GM12874 (cell line): ENCODE data around the gene DNAJC9.

ENCODE experiments used
- TF ChIP-seq, protein P1 (sequence below): IDR thresholded peaks from 2 replicates; pipeline ENCODE4 v1.5.1; 2011; ENCODE audit warnings: low read depth, mild to moderate bottlenecking, control low read depth, low read length, moderate library complexity; ENCODE audit not compliant: insufficient read depth

The DNAJC9 gene

DNA sequence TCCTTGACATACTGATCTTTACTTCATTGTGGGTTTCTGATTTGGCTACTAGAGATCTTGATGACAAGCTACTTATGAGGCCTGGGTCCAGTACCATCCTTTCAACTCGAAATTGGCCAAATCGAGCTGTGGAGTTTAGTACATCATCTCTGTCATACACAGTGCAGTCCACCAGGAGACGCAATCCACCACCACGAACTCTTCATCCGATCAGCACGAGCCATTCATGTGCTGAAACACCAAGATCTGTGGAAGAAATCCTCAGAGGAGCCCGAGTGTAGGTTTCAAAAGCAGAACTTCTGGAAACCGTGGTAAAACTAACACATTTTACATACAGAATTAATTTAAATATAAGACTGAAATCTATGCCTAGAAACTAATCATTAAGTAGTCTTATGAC is 14.2 kb downstream of the DNAJC9 start:
- TF ChIP-seq, protein P1, sequence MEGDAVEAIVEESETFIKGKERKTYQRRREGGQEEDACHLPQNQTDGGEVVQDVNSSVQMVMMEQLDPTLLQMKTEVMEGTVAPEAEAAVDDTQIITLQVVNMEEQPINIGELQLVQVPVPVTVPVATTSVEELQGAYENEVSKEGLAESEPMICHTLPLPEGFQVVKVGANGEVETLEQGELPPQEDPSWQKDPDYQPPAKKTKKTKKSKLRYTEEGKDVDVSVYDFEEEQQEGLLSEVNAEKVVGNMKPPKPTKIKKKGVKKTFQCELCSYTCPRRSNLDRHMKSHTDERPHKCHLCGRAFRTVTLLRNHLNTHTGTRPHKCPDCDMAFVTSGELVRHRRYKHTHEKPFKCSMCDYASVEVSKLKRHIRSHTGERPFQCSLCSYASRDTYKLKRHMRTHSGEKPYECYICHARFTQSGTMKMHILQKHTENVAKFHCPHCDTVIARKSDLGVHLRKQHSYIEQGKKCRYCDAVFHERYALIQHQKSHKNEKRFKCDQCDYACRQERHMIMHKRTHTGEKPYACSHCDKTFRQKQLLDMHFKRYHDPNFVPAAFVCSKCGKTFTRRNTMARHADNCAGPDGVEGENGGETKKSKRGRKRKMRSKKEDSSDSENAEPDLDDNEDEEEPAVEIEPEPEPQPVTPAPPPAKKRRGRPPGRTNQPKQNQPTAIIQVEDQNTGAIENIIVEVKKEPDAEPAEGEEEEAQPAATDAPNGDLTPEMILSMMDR, result no peak

DNA sequence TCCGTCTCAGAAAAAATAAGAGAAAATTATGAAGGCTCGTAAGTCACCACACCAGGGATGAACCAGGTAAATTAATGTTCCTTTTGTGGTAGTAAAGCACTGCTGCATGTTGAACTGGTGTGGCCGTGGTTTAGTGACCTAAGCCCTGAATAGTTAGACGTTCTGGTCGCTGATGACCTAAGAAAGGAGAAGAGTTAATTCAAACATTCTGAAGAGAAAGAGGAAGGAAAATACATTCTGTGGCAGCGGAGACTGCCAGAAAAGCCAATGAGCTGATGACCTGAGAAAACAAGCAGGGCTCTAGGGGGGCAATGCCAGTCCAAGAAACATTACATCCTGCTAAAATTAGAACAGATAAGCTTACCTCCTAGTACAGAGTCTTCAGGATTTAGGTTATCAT is 17.5 kb downstream of the DNAJC9 start:
- TF ChIP-seq, protein P1, result no peak

DNA sequence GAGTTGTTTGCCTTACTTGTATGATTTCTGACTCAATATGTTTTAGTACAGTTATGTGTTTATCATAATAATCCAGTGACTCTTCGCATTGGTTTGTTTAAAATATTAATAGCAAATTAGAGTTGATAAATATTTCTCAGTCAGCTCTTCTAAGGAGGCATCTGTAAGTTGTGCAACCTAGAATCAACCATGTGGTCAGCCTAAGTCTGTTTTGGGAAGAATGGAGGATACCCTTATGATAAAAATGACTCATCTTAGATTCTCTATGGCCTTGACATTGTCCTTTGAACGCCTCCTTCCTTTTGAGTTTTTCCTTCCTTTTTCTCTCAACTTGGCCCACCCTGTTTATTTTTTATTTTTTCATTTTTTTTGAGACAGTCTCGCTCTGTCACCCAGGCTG is 18.8 kb downstream of the DNAJC9 start:
- TF ChIP-seq, protein P1, result no peak

DNA sequence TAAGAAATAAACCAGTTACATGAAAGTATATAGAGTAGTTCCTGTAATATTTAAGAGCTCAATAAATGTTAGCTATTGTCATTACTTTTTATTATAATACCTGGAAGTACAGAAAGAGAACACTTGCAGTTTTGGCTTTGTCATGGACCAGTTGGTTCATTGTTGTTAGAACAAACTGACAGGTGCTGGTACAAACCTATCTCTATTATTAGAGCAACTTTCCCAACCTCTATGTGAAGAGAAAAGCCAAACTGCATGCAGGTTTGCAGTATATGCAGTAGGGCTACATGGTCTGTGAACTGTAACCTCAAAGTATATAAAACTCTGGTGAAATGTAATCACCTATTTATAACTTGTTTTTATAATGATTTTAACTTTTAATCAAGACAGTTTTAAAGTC is 20.4 kb downstream of the DNAJC9 start:
- TF ChIP-seq, protein P1, result no peak

DNA sequence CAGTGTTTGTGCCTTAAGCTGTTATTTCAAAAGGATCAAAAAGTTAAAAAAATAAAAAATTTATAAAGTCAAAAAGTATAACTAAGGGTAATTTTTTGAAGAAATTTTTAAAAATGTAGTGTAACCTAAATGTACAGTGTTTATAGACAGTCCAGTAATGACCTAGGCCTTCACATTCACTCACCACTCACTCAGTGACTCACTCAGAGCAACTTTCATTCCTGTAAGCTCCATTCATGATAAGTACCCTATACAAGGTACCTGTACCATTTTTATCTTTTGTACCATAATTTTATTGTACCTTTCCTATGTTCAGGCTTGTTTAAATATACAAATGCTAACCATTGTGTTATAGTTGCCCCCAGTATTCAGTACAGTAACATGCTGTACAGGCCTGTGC is 21.5 kb downstream of the DNAJC9 start:
- TF ChIP-seq, protein P1, result no peak

DNA sequence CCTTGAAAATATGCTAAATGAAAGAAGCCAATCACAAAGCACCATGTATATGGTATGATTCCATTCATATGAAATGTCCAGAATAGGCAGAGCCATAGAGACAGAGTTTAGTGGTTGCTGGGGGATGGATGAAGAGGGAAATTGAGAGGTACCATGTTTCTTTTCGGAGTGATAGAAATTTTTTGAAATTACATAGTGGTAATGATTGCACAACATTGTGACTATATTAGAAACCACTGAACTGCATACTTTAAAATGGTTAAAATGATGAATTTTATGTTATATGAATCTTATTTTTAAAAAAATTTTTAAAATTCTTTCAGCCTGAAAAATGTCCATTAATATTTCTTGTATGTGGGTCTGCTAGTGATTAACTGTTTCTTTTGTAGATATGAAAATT is 26.1 kb downstream of the DNAJC9 start:
- TF ChIP-seq, protein P1, result no peak

DNA sequence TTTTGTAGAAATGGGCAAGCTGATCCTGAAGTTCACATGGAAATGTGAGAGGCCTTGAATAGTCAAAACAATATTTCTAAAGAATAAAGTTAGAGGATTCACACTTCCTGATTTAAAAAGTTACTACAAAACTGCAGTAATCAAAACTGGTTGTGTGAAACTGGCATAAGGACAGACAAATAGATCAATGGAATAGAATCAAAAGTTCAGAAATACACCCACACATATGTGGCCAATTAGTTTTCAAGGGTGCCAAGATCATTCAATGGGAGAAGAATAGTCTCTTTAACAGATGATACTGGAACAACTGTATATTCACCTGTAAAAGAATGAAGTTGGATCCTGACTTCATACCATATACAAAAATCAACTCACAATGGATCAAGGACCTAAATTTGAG is 27.7 kb downstream of the DNAJC9 start:
- TF ChIP-seq, protein P1, result no peak
